OCI-LY3 (cell line): Measurements from ENCODE around the gene CDKN3.

Experiments used
- H2AFZ ChIP-seq: fragments of 200-600, 300-600 bp; shearing (Covaris generic); 2 replicates; pipeline ENCODE4 v1.6.0; 2014; ENCODE audit warnings: antibody characterized with exemption, low read depth, low read length
- H3K27ac ChIP-seq: fragments of 200-600, 300-600 bp; sonication (generic); 2 replicates; pipeline ENCODE4 v1.5.1; 2014; ENCODE audit warnings: mild to moderate bottlenecking, low read length, moderate library complexity, mixed read lengths
- H3K27me3 ChIP-seq: fragments of 200-600, 300-600 bp; sonication (generic); 2 replicates; pipeline ENCODE4 v1.6.1; 2014; ENCODE audit warnings: low read depth, low read length, mixed read lengths
- H3K36me3 ChIP-seq: fragments of 200-600, 300-600 bp; sonication (generic); replicated peaks from 2 replicates; pipeline ENCODE3; 2014; ENCODE audit warnings: low read depth, low read length, mixed read lengths
- H3K4me1 ChIP-seq: fragments of 300-600, 200-600 bp; sonication (generic); 2 replicates; pipeline ENCODE4 v1.6.1; 2014; ENCODE audit warnings: low read length, mixed read lengths
- H3K4me2 ChIP-seq: fragments of 200-600, 300-600 bp; sonication (generic); 2 replicates; pipeline ENCODE4 v1.6.1; 2014; ENCODE audit warnings: low read length, mixed read lengths
- H3K4me3 ChIP-seq: fragments of 300-600, 200-600 bp; sonication (generic); 2 replicates; pipeline ENCODE4 v1.5.1; 2014; ENCODE audit warnings: antibody characterized with exemption, mild to moderate bottlenecking, low read length, moderate library complexity
- H3K79me2 ChIP-seq: fragments of 300-600, 200-600 bp; shearing (Covaris generic); 2 replicates; pipeline ENCODE4 v1.6.1; 2014; ENCODE audit warnings: mild to moderate bottlenecking, low read length, mixed read lengths
- H3K9ac ChIP-seq: fragments of 300-600, 200-600 bp; shearing (Covaris generic); 2 replicates; pipeline ENCODE4 v1.6.0; 2014; ENCODE audit warnings: mild to moderate bottlenecking, low read length, moderate library complexity
- H3K9me3 ChIP-seq: fragments of 200-600, 300-600 bp; shearing (Covaris generic); 2 replicates; pipeline ENCODE4 v1.6.1; 2014; ENCODE audit warnings: low read length, mixed read lengths; ENCODE audit not compliant: insufficient read depth
- H4K20me1 ChIP-seq: fragments of 200-600, 300-600 bp; sonication (generic); 2 replicates; pipeline ENCODE4 v1.6.1; 2016; ENCODE audit warnings: low read length, mixed read lengths; ENCODE audit not compliant: insufficient read depth
- EZH2phosphoT487 ChIP-seq: fragments of 200-600 bp; shearing (Covaris generic); IDR thresholded peaks from 2 replicates; pipeline ENCODE4 v1.6.1; 2018; ENCODE audit warnings: antibody characterized with exemption, mixed run types, low read depth
- TF ChIP-seq, protein P1 (sequence below): fragments of 200-600, 300-600 bp; sonication (generic); IDR thresholded peaks from 2 replicates; pipeline ENCODE4 v1.5.1; 2014; ENCODE audit warnings: antibody characterized with exemption, low read length, low read depth

The CDKN3 gene

DNA sequence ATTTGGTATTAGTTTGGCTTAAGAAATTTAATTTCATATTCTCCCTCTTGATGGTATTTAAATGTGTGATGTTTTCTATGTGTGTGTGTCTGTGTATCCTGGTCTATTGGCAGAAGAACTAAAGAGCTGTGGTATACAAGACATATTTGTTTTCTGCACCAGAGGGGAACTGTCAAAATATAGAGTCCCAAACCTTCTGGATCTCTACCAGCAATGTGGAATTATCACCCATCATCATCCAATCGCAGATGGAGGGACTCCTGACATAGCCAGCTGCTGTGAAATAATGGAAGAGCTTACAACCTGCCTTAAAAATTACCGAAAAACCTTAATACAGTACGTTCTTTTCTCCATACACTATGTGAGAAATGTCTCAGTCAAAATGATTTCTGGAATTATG is 14.6 kb downstream of the CDKN3 start:
- Histone ChIP-seq H3K4me2 (no peak overlapping the region), H3K9ac (no peak overlapping the region), H3K27me3 (no peaks in the 10 kb centered on the region), H3K4me1 (no peaks in the 10 kb centered on the region), H3K79me2 (no peaks in the 10 kb centered on the region), H2AFZ (no peak overlapping the region), H3K9me3 (no peaks in the 10 kb centered on the region), H4K20me1 (no peaks in the 10 kb centered on the region), H3K27ac (no peak overlapping the region), H3K4me3 (no peak overlapping the region), H3K36me3 (peaks cover 48% of the 10 kb centered on the region)
- TF ChIP-seq, protein P1, sequence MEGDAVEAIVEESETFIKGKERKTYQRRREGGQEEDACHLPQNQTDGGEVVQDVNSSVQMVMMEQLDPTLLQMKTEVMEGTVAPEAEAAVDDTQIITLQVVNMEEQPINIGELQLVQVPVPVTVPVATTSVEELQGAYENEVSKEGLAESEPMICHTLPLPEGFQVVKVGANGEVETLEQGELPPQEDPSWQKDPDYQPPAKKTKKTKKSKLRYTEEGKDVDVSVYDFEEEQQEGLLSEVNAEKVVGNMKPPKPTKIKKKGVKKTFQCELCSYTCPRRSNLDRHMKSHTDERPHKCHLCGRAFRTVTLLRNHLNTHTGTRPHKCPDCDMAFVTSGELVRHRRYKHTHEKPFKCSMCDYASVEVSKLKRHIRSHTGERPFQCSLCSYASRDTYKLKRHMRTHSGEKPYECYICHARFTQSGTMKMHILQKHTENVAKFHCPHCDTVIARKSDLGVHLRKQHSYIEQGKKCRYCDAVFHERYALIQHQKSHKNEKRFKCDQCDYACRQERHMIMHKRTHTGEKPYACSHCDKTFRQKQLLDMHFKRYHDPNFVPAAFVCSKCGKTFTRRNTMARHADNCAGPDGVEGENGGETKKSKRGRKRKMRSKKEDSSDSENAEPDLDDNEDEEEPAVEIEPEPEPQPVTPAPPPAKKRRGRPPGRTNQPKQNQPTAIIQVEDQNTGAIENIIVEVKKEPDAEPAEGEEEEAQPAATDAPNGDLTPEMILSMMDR, result no peak
- TF ChIP-seq EZH2phosphoT487, result no peak

DNA sequence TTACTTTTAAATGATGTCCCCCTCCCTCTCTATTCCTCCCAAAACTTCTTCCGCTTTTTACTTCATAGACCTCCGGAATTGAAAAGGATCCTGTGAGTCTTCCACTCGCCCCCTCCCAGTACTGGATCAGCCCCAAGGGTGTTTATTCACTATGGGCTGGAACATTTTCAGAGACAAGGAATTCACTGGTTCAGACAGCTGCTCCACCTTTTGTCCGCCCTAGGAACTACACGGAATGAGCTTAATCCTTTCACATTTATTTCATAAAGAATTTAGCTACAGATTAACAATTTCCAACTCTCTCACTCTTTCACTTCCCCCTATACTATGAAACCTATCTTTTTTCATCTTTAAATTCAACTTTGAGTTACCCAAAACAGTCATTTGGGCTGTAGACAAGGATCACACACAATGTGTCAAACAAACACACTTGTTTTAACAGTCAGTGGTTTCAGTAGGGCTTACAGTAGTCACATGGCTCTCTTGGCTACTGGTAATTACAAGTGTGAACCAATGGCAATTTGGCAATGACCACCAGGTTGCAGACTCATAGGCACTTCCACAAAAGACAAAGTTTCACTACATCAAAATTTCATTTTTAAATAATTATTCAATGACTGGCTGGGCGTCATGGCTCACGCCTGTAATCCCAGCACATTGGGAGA is 23.8 kb downstream of the CDKN3 start:
- Histone ChIP-seq H3K36me3 (peaks cover 43% of the 10 kb centered on the region), H3K4me2 (peak overlapping the region; percentile 49), H3K27ac (peak overlapping the region; percentile 61), H3K9me3 (no peaks in the 10 kb centered on the region), H3K79me2 (no peaks in the 10 kb centered on the region), H3K4me1 (peaks cover 13% of the 10 kb centered on the region), H2AFZ (no peak overlapping the region), H3K9ac (no peak overlapping the region), H3K27me3 (no peaks in the 10 kb centered on the region), H4K20me1 (no peaks in the 10 kb centered on the region; the same call in 1 of the 2 replicates), H3K4me3 (no peak overlapping the region)
- TF ChIP-seq, protein P1, result peak; percentile 50
- TF ChIP-seq EZH2phosphoT487, result no peak

DNA sequence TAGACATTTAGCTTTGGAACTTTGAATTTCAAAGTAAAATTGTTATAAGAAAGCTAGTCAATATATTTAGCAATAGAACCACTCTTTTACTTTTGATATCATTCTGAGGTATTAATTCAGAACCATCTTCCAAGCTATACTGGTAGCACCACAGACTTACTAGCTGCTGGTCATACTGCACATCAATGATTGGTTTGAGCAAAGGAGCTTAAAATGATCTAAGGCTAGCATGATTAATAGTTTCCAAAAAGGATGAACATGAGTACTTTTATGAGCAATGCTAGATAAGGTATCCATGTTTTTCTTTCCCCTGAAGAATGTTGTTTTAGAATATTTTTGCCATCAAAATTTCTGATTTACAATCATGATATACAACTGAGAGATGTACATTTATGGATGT is 27.2 kb downstream of the CDKN3 start:
- Histone ChIP-seq H3K27me3 (no peaks in the 10 kb centered on the region), H3K27ac (no peak overlapping the region), H3K9me3 (no peaks in the 10 kb centered on the region), H3K79me2 (no peaks in the 10 kb centered on the region), H3K4me3 (no peak overlapping the region), H3K36me3 (peaks cover 54% of the 10 kb centered on the region), H3K4me2 (no peak overlapping the region), H3K9ac (no peak overlapping the region), H2AFZ (no peak overlapping the region), H4K20me1 (no peaks in the 10 kb centered on the region), H3K4me1 (peaks cover 13% of the 10 kb centered on the region)
- TF ChIP-seq, protein P1, result no peak
- TF ChIP-seq EZH2phosphoT487, result no peak

DNA sequence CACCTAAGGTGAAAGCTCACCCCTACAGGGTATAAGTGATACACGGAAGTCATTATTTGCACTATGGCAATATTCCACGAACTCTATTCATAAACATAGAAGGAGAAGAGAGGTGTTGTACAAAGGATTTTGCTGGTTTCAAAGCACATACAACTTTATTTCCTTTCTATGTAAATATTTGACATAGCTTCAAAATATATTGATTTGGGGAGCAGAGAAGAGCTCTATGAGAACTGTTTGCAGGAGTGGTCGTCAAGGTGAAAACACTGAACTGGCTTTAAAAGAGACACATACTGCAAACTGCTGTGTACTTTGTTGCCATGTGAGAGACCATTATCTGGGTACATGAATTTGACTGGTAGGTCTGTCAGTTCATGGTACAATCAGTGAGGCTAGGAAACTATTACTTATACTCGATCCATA is 27.7 kb downstream of the CDKN3 start:
- Histone ChIP-seq H3K4me2 (no peak overlapping the region), H3K36me3 (peaks cover 57% of the 10 kb centered on the region), H3K79me2 (no peaks in the 10 kb centered on the region), H3K27ac (no peak overlapping the region), H3K27me3 (no peaks in the 10 kb centered on the region), H4K20me1 (no peaks in the 10 kb centered on the region), H3K4me3 (no peak overlapping the region), H2AFZ (no peak overlapping the region), H3K4me1 (peaks cover 13% of the 10 kb centered on the region), H3K9ac (no peak overlapping the region), H3K9me3 (no peaks in the 10 kb centered on the region)
- no peak for TF ChIP-seq EZH2phosphoT487
- TF ChIP-seq, protein P1, result no peak
